Natural killer cell (primary cell): ENCODE results near the gene PIM1. TPM values are rescaled to one million over a fixed set of nuclear protein-coding genes. Genes with fewer than 3 reads are reported as not detected.

ENCODE experiments used
- ATAC-seq, 3 donors: fragments of 150-1000 bp in 2 of 3; fragments of 200-7000 bp in 1 of 3; cut with Tn5 transposase; 1 replicate in 1 of 3; 2 replicates in 2 of 3; pipeline ENCODE4 v1.10.0; 2021; ENCODE audit warnings: mild to moderate bottlenecking in 2 of 3, moderate library complexity in 2 of 3
- DNase-seq, 2 donors: peaks; one replicate each; pipeline versions ENCODE4 v3.0.0 to v3.0.0-alpha.2; 2013 to 2021; ENCODE audit warnings: mixed read lengths in 1 of 2
- H3K27ac ChIP-seq: one replicate; pipeline ENCODE4 v1.5.1; 2013; ENCODE audit warnings: mild to moderate bottlenecking, low read length
- H3K27me3 ChIP-seq: one replicate; pipeline ENCODE4 v1.6.1; 2013; ENCODE audit warnings: low read length; ENCODE audit not compliant: control insufficient read depth, insufficient read depth
- H3K36me3 ChIP-seq: one replicate; pipeline ENCODE4 v1.6.1; 2013; ENCODE audit warnings: low read length; ENCODE audit not compliant: control insufficient read depth, insufficient read depth
- H3K4me1 ChIP-seq: one replicate; pipeline ENCODE4 v1.6.1; 2013; ENCODE audit warnings: low read length; ENCODE audit not compliant: control insufficient read depth, insufficient read depth
- H3K4me3 ChIP-seq: one replicate; pipeline ENCODE4 v1.5.1; 2013; ENCODE audit warnings: low read length
- H3K9me3 ChIP-seq: one replicate; pipeline ENCODE4 v1.6.1; 2013; ENCODE audit warnings: low read length; ENCODE audit not compliant: control insufficient read depth, insufficient read depth
- H3K27ac Mint-ChIP-seq, 2 donors: one replicate each; pipeline ENCODE4 v1.8.0; 2022; ENCODE audit warnings: mild to moderate bottlenecking in 2 of 2, mixed read lengths in 2 of 2, moderate library complexity in 1 of 2
- H3K27me3 Mint-ChIP-seq, 2 donors: one replicate each; pipeline ENCODE4 v1.8.0; 2022; ENCODE audit warnings: low read depth in 2 of 2, mixed read lengths in 2 of 2
- H3K36me3 Mint-ChIP-seq: one replicate; pipeline ENCODE4 v1.8.0; 2022; ENCODE audit warnings: mixed read lengths
- H3K4me1 Mint-ChIP-seq, 2 donors: one replicate each; pipeline ENCODE4 v1.8.0; 2022; ENCODE audit warnings: mixed read lengths in 2 of 2
- H3K4me3 Mint-ChIP-seq: one replicate; pipeline ENCODE4 v1.8.0; 2022; ENCODE audit warnings: mild to moderate bottlenecking, moderate library complexity, mixed read lengths
- H3K9me3 Mint-ChIP-seq, 2 donors: one replicate each; pipeline ENCODE4 v1.8.0; 2022; ENCODE audit warnings: mixed read lengths in 2 of 2
- WGBS: methylation state at CpG from one replicate; pipeline ENCODE4 v1.1.7; 2013; ENCODE audit warnings: missing lambda C conversion rate; ENCODE audit not compliant: insufficient coverage; 5-methylcytosine and 5-hydroxymethylcytosine counted together
- intact Hi-C: fragments of 100-400 bp; cut with micrococcal nuclease; formaldehyde crosslinking; loops from one replicate; pipeline ENCODE4 v1.14.2; 2022
- total RNA-seq, 4 donors: library from RNA; stranded (reverse); fragments of 120-200 nt in 1 of 4; gene quantifications; one replicate each; pipeline versions ENCODE4 v1.2.3 to v1.2.4, GENCODE V29; 2013 to 2022
- TF ChIP-seq, protein P1 (sequence below): fragments of 200-600 bp; IDR thresholded peaks from one replicate; pipeline ENCODE4 v1.8.0; 2022; ENCODE audit warnings: antibody characterized with exemption

The PIM1 gene
- total RNA-seq, 3 donors from 2014 or later (not counting 1 experiment from before 2014, with no cell fraction given): 188 to 242 (median 215) TPM

DNA sequence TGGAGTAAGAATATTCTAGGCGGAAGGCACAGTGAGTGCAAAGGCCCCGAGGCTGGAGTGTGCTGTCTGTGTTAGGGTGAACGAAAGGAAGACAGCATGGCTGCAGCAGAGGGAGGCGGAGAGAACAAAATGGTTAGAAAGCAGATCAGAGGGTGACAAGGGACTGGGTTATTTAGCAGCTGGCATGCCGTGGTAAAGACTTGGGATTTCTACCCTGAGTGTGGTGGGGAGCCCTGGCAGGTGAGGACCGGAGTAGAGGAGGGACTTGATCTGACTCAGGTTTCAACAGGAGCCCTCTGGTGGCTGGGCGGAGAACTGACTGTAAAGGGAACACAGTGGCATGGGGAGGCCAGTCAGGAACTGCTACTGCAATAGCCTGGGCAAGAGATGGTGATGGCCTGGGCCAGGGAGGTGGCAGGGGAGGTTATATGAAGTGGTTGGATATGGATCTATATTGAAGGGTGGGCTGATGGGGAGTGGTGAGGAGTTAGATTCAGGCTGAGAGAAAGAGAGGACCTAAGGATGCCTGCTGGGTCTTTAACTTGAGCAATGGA lies 38.0 kb downstream of the PIM1 start:
- Histone ChIP-seq H3K4me1 (peaks cover 50% of the 10 kb centered on the region), H3K36me3 (no peaks in the 10 kb centered on the region), H3K9me3 (no peaks in the 10 kb centered on the region), H3K27me3 (no peaks in the 10 kb centered on the region), H3K4me3 (no peak overlapping the region), H3K27ac (peak overlapping the region; percentile 37)
- ATAC-seq (peak; percentile 91), DNase-seq (peak; percentile 83 to 91)
- H3K36me3 Mint-ChIP-seq: no peaks in the 10 kb centered on the region
- no peaks in the 10 kb centered on the region for H3K9me3 Mint-ChIP-seq
- peaks cover 51 to 54% of the 10 kb centered on the region in 2 donors for H3K4me1 Mint-ChIP-seq
- intact Hi-C loops: loop anchor here (1.0 to 2.0 kb wide), 2 partner anchors 25 to 157 kb away; no protein-coding TSS in a partner anchor
- H3K27me3 Mint-ChIP-seq: no peaks in the 10 kb centered on the region
- 53% methylated on average over 7 of the region's 7 CpGs for WGBS
- TF ChIP-seq, protein P1, sequence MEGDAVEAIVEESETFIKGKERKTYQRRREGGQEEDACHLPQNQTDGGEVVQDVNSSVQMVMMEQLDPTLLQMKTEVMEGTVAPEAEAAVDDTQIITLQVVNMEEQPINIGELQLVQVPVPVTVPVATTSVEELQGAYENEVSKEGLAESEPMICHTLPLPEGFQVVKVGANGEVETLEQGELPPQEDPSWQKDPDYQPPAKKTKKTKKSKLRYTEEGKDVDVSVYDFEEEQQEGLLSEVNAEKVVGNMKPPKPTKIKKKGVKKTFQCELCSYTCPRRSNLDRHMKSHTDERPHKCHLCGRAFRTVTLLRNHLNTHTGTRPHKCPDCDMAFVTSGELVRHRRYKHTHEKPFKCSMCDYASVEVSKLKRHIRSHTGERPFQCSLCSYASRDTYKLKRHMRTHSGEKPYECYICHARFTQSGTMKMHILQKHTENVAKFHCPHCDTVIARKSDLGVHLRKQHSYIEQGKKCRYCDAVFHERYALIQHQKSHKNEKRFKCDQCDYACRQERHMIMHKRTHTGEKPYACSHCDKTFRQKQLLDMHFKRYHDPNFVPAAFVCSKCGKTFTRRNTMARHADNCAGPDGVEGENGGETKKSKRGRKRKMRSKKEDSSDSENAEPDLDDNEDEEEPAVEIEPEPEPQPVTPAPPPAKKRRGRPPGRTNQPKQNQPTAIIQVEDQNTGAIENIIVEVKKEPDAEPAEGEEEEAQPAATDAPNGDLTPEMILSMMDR: peak; percentile 92
- H3K27ac Mint-ChIP-seq: peak overlapping the region; percentile 59 to 82
- H3K4me3 Mint-ChIP-seq: peak overlapping the region; percentile 28

DNA sequence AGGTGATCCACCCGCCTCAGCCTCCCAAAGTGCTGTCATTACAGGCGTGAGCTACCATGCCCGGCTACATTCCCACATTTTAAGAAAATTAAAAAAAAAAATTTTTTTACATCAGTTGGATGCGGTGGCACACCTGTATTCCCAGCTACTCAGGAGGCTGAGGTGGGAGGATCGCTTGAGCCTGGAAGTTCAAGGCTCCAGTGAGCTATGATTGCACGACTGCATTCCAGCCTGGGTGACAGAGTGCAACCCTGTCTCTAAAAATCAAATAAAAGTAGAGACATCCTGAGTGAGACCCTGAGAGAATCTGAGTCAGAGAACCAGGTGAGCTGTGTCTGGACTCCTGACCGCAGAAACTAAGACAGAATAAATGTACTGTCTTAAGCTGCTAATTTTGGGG lies 38.8 kb downstream of the PIM1 start:
- Histone ChIP-seq H3K27me3 (no peaks in the 10 kb centered on the region), H3K4me3 (no peak overlapping the region), H3K9me3 (no peaks in the 10 kb centered on the region), H3K4me1 (peaks cover 47% of the 10 kb centered on the region), H3K36me3 (no peaks in the 10 kb centered on the region), H3K27ac (no peak overlapping the region)
- Mint-ChIP-seq H3K9me3 (no peaks in the 10 kb centered on the region), H3K27ac (no peak overlapping the region), H3K27me3 (no peaks in the 10 kb centered on the region), H3K4me3 (no peak overlapping the region), H3K36me3 (no peaks in the 10 kb centered on the region), H3K4me1 (peaks cover 46% of the 10 kb centered on the region in 2 donors)
- TF ChIP-seq, protein P1: no peak
- 98% methylated on average over 5 of the region's 7 CpGs for WGBS
- no peak for DNase-seq
- intact Hi-C loops: loop anchor here (1.0 to 2.0 kb wide), 2 partner anchors 26 to 157 kb away; no protein-coding TSS in a partner anchor
- no peak for ATAC-seq

DNA sequence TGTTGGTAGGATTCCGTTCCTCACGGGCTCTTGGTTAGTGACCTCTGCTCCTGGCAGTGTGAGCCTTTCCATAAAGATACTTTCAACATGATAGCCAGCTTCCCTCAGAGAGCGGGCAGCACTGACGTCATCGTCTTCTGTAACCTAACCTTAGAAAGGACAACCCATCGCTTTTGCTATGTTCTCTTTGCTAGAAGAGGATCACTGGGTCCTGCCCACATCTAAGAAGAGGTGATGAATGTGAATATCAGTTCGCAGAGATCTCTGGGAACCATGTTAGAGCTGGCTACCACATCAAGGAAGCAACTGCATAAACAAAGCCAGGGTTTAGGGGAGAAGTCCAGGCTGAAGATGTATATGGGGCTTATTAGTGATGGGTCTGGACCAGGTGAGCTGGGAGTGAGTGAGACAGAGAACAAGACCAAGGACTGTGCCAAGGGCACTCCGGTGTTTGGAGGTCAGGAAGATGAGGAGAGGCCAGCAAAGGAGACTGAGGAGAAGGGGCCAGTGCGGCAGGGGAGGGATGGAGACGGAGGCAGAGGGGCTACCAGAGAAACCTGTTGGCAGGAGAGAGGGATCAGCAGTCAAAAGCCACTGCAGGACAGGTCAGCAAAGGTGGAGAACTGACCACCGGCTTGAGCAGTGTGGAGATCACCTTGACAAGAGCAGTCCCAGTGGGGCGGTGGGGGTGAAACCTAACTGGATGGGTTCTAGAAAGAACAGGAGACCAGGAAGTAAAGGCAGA lies 39.7 kb downstream of the PIM1 start:
- Histone ChIP-seq H3K27me3 (no peaks in the 10 kb centered on the region), H3K27ac (peak overlapping the region; percentile 22), H3K9me3 (no peaks in the 10 kb centered on the region), H3K4me3 (no peak overlapping the region), H3K4me1 (peaks cover 47% of the 10 kb centered on the region), H3K36me3 (no peaks in the 10 kb centered on the region)
- Mint-ChIP-seq H3K36me3 (no peaks in the 10 kb centered on the region), H3K27me3 (no peaks in the 10 kb centered on the region), H3K4me1 (peaks cover 39 to 40% of the 10 kb centered on the region in 2 donors), H3K4me3 (no peak overlapping the region), H3K27ac (peak overlapping the region; percentile 12 to 80), H3K9me3 (no peaks in the 10 kb centered on the region)
- 81% methylated on average over 12 of the region's 12 CpGs for WGBS
- intact Hi-C loops: loop anchor here (1.0 to 2.0 kb wide), 5 partner anchors 27 to 443 kb away; partner anchors contain the start of gene C6orf89
- ATAC-seq: no peak
- TF ChIP-seq, protein P1: no peak
- DNase-seq: peak in 1 of 2 donors; percentile 84
